ENCODE data around the gene ANO8.
A peak's percentile ranks its signal among the peaks of the same experiment; 100 is the strongest.
"Not testable (repeated sequence)": the region's sequence is repeated elsewhere in the genome, so short reads cannot be mapped to it uniquely, and the experiment has no call there.

The ANO8 gene

GRCh38 chr19:17285415-17286135 lies 49.1 kb downstream of the ANO8 start:
- no peak for DNase-seq

DNA sequence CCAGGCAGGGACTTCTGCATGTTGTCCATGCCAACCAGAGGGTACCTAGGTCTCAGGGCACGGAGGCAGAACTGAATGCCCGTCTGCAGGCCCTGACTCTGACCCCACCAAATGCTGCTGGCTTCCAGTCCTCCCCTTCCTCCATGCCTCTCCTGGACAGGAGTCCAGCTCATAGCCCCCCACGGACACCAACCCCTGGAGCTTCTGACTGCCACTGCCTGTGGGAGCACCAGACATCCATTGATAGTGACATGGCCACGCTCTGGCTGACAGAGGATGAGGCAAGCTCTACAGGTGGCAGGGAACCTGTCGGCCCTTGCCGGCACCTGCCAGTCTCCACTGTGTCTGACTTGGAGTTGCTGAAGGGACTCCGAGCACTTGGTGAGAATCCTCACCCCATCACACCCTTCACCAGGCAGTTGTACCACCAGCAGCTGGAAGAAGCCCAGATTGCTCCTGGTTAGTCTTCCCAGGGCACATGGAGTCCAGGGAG lies 51.1 kb downstream of the ANO8 start:
- no peak for DNase-seq

DNA sequence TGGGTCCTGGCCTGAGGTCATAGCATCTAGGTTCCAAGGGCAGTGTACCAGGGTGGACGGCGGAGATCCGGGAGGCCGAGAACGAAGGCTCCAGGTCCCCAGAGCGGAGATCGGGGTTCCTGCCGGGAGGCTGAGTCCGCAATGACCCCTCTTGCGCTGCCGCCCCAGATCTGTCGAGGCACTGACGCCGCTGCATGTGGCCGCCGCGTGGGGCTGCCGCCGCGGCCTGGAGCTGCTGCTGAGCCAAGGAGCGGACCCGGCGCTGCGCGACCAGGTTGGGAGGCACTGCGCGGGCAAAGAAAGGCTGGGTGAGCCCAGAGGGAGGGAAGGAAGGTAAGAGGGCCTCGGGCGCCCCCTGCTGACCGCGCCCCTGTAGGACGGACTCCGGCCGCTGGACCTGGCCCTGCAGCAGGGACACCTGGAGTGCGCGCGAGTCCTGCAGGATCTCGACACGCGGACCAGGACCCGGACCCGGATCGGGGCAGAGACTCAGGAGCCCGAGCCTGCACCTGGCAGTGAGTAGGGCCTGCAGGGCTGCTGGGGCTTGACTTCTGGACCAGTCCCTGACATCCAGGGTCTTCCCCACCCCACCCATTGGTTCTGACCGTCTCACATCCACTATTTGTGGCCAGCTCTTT lies 52.0 kb downstream of the ANO8 start:
- DNase-seq, result peak in 1 of 2 experiments; percentile 34

DNA sequence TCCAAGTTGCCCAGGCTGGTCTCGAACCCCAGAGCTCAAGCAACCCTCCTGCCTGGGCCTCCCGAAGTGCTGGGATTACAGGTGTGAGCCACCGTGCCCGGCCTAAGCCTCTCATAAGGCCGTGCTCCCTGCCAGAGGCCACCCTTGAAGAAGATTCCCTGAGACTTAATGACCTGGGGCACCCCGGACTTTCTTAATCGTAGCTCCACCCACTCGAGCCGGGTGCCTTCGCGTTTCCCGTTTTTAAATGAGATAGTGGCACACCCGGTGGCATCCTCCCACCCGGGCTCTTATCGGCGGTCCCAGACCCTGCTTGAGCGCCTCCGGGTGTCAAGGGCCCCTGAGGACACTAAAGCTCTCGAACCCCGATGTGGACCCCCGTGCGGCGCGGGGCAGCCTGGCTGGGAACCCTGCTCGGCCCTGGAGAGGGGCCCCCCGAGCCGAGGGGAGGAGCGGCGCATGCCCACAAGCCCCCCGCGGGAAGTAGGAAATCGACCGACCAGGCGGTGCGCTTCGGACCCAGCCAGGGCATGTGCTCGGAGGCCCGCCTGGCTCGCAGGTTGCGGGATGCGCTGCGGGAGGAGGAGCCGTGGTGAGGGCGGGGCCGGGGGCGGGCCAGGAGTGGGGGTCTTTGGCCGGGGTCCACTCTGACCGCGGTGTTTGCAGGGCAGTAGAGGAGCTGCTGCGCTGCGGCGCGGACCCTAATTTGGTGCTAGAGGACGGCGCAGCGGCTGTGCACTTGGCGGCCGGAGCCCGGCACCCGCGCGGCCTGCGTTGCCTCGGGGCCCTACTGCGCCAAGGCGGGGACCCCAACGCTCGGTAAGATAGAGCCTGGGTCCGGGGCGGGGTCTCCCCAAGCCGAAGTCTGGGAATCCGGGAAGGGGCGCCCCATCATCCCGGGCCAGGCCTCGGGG lies 53.0 kb downstream of the ANO8 start, which contains the start of gene ANKLE1:
Gene ANKLE1, plus strand, starts transcription at position 511 of the 914 bp plus-strand sequence. Its CDS starts 20 bp downstream, at position 531.
- DNase-seq, result no peak

DNA sequence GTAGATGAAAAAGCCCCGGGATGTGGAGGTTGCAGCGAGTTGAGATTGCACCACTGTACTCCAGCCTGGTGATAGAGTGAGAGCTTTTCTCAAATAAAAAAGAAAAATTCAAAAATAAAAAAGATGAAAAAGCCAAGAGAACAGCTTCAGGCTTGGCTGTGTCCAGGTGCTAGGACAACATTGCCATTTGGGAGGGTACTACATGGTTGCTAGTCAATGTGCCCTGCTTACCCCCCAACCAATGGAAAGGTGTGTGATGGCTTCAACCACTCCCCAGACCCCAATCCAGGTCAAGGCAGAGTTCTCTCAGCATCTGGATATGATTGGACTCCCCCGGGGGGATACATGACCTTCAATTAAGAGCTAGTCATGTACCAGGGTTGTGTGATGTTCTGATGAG lies 55.2 kb downstream of the ANO8 start:
- no peak for DNase-seq

DNA sequence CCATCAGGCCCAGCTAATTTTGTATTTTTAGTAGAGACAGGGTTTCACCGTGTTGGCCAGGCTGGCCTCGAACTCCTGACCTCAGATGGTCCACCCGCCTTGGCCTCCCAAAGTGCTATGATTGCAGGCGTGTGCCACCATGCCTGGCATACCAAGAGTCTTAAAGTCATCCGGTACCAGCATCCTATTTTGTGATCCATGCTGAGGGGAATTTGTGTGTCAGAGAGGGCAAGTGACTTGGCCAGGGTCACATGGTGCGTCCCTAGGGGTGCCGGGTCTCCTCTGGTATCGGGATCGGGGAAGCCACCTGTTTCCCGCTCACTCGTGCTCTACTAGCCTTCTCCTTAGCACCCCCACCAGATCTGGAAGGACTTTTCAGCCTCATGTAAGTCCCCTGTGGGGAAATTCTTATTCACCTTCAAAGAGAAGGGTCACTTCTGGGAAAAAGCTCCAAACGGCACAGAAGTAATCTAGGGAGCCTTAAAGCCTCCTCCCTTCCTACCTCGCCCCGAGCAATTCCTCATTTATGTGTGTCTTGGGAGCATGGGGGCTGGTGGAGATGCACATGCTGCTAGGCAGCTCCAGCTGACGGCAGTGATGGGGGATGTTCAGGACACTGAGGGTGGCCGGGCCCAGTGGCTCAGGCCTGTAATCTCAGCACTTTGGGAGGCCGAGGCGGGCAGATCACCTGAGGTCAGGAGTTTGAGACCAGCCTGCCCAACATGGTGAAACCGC lies 59.0 kb downstream of the ANO8 start:
- DNase-seq, result no peak

DNA sequence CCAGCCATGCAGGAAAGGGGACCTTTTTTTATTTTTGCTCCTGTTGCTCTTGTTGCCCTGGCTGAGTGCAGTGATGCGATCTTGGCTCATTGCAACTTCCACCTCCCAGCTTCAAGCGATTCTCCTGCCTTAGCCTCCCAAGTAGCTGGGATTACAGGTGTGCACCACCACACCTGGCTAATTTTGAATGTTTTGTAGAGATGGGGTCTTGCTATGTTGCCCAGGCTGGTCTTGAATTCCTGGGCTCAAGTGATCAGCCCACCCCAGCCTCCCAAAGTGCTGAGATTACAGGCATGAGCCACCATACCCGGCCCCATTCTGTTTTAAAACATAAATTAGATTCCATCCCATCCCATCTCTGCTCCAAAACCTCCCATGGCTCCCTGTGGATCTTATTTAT lies 59.8 kb downstream of the ANO8 start:
- not testable (repeated sequence) for DNase-seq
